Neural cell (in vitro differentiated cells): ENCODE results near the gene DNASE1L2. TPM values are rescaled to one million over a fixed set of nuclear protein-coding genes. Genes with fewer than 3 reads are reported as not detected.

Experiments used
- H2AFZ ChIP-seq: fragments of 200-600, 300-800 bp; sonication (generic), shearing (Covaris generic); 2 replicates; pipeline ENCODE4 v1.6.0; 2014; ENCODE audit warnings: low read depth, mild to moderate bottlenecking, antibody characterized with exemption, low read length, moderate library complexity
- H3F3A ChIP-seq: fragments of 200-600 bp; shearing (Covaris generic); 2 replicates; pipeline ENCODE4 v1.6.1; 2016; ENCODE audit warnings: mild to moderate bottlenecking, moderate library complexity, mixed read lengths, antibody characterized with exemption, low read length; ENCODE audit not compliant: insufficient read depth, poor library complexity, severe bottlenecking
- H3K27ac ChIP-seq: fragments of 200-600, 300-800 bp; sonication (generic), shearing (Covaris generic); 2 replicates; pipeline ENCODE4 v1.5.1; 2014; ENCODE audit warnings: mild to moderate bottlenecking, low read length, moderate library complexity
- H3K27me3 ChIP-seq: fragments of 300-800, 200-600 bp; sonication (generic), shearing (Covaris generic); 2 replicates; pipeline ENCODE4 v1.6.0; 2014; ENCODE audit warnings: mild to moderate bottlenecking, low read depth, low read length, moderate library complexity; ENCODE audit not compliant: insufficient read depth
- H3K36me3 ChIP-seq: fragments of 300-800, 200-600 bp; sonication (generic), shearing (Covaris generic); 2 replicates; pipeline ENCODE4 v1.5.1; 2014; ENCODE audit warnings: mild to moderate bottlenecking, antibody characterized with exemption, low read length, moderate library complexity; ENCODE audit not compliant: insufficient read depth
- H3K4me2 ChIP-seq: fragments of 300-800, 200-600 bp; sonication (generic), shearing (Covaris generic); 2 replicates; pipeline ENCODE4 v1.6.0; 2014; ENCODE audit warnings: mild to moderate bottlenecking, low read length
- H3K4me3 ChIP-seq: fragments of 300-800, 200-600 bp; sonication (generic), shearing (Covaris generic); 2 replicates; pipeline ENCODE4 v1.5.1; 2014; ENCODE audit warnings: mild to moderate bottlenecking, low read length, moderate library complexity
- H3K79me2 ChIP-seq: fragments of 200-600 bp; shearing (Covaris generic); replicated peaks from 2 replicates; pipeline ENCODE4 v1.6.0; 2014; ENCODE audit warnings: mild to moderate bottlenecking, low read length, moderate library complexity; ENCODE audit not compliant: insufficient read depth
- H3K9ac ChIP-seq: fragments of 300-800, 200-600 bp; sonication (generic), shearing (Covaris generic); 2 replicates; pipeline ENCODE4 v1.6.1; 2016; ENCODE audit warnings: mild to moderate bottlenecking, low read length, mixed read lengths
- H3K9me2 ChIP-seq: fragments of 200-600 bp; shearing (Covaris generic); 2 replicates; pipeline ENCODE4 v1.6.1; 2016; ENCODE audit warnings: mild to moderate bottlenecking, low read length, mixed read lengths; ENCODE audit not compliant: insufficient read depth
- H3K9me3 ChIP-seq: fragments of 200-600, 300-800 bp; sonication (generic), shearing (Covaris generic); 2 replicates; pipeline ENCODE4 v1.6.1; 2016; ENCODE audit warnings: mild to moderate bottlenecking, mixed run types, low read length, moderate library complexity, mixed read lengths
- H4K20me1 ChIP-seq: fragments of 200-600 bp; shearing (Covaris generic); 2 replicates; pipeline ENCODE4 v1.6.1; 2016; ENCODE audit warnings: mild to moderate bottlenecking, mixed run types; ENCODE audit not compliant: insufficient read depth
- EP300 ChIP-seq: fragments of 450-650 bp; conservative IDR thresholded peaks from 2 replicates; pipeline ENCODE4 v1.6.1; 2014; ENCODE audit warnings: antibody characterized with exemption, mild to moderate bottlenecking, moderate library complexity; ENCODE audit not compliant: poor library complexity, severe bottlenecking
- EZH2 ChIP-seq: fragments of 200-600, 300-800 bp; shearing (Covaris generic), sonication (generic); IDR thresholded peaks from 2 replicates; pipeline ENCODE4 v1.6.1; 2014; ENCODE audit warnings: antibody characterized with exemption, low read length, borderline replicate concordance, mild to moderate bottlenecking; ENCODE audit not compliant: insufficient read depth, poor library complexity, severe bottlenecking
- MXI1 ChIP-seq: fragments of 450-650 bp; conservative IDR thresholded peaks from 2 replicates; pipeline ENCODE4 v1.6.1; 2014; ENCODE audit warnings: antibody characterized with exemption, mild to moderate bottlenecking; ENCODE audit not compliant: poor library complexity, severe bottlenecking
- POLR2AphosphoS5 ChIP-seq: IDR thresholded peaks from 2 replicates; pipeline ENCODE4 v1.6.1; 2012
- RAD21 ChIP-seq: fragments of 450-650 bp; conservative IDR thresholded peaks from 2 replicates; pipeline ENCODE4 v1.6.1; 2014; ENCODE audit warnings: antibody characterized with exemption, mild to moderate bottlenecking, moderate library complexity
- SMC3 ChIP-seq: fragments of 450-650 bp; conservative IDR thresholded peaks from 2 replicates; pipeline ENCODE4 v1.6.1; 2014; ENCODE audit warnings: antibody characterized with exemption, mild to moderate bottlenecking, moderate library complexity; ENCODE audit not compliant: poor library complexity
- TAF1 ChIP-seq: IDR thresholded peaks from 2 replicates; pipeline ENCODE4 v1.6.1; 2012; ENCODE audit warnings: low read depth
- polyA plus RNA-seq: library from polyadenylated mRNA; depleted of rRNA; stranded (reverse); fragments of >200 nt; gene quantifications from 2 replicates; pipeline ENCODE4 v1.2.3, GENCODE V29; 2014
- TF ChIP-seq, protein P1 (sequence below): fragments of 450-650 bp; IDR thresholded peaks from 2 replicates; pipeline ENCODE4 v1.5.1; 2014; ENCODE audit warnings: antibody characterized with exemption, mild to moderate bottlenecking, moderate library complexity; ENCODE audit not compliant: poor library complexity, severe bottlenecking
- TF ChIP-seq, protein P2 (sequence below): IDR thresholded peaks from 2 replicates; pipeline ENCODE4 v1.6.1; 2012; ENCODE audit warnings: borderline replicate concordance

The DNASE1L2 gene
- polyA plus RNA-seq, 1 donor from 2014 or later, result 10.2 TPM

DNA sequence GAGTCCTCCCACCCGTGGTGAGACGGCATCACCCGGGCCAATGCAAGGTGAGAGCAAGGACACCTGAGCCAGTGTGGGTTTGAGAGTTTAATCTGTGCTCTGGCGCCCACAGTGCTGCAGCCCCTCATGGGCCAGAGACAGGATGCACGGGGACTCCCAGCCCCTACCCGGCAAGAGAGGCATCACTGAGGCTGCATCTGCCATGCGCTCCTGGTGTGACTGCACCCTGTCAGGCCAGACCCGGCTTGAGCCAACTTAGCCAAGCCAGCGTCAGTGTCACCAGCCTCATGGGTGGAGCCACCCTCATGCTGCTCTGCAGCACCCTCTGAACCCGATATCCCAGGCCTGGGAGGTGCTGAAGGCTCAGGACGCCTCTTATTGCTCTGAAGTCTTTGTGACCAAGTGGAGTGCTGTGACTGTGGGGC lies 24.3 kb upstream of the DNASE1L2 start:
- Histone ChIP-seq H3K27ac (no peak overlapping the region), H3K4me2 (no peak overlapping the region), H3K27me3 (no peaks in the 10 kb centered on the region), H2AFZ (no peak overlapping the region), H3K9ac (no peak overlapping the region), H4K20me1 (no peaks in the 10 kb centered on the region), H3K79me2 (peaks cover 6% of the 10 kb centered on the region), H3K9me2 (no peaks in the 10 kb centered on the region), H3K4me3 (no peak overlapping the region), H3K36me3 (peaks cover 6% of the 10 kb centered on the region), H3K9me3 (no peaks in the 10 kb centered on the region), H3F3A (no peaks in the 10 kb centered on the region)
- no peak for TF ChIP-seq EZH2
- TF ChIP-seq SMC3, result no peak
- no peak for TF ChIP-seq RAD21
- no peak for TF ChIP-seq TAF1
- no peak for TF ChIP-seq EP300
- TF ChIP-seq, protein P1, sequence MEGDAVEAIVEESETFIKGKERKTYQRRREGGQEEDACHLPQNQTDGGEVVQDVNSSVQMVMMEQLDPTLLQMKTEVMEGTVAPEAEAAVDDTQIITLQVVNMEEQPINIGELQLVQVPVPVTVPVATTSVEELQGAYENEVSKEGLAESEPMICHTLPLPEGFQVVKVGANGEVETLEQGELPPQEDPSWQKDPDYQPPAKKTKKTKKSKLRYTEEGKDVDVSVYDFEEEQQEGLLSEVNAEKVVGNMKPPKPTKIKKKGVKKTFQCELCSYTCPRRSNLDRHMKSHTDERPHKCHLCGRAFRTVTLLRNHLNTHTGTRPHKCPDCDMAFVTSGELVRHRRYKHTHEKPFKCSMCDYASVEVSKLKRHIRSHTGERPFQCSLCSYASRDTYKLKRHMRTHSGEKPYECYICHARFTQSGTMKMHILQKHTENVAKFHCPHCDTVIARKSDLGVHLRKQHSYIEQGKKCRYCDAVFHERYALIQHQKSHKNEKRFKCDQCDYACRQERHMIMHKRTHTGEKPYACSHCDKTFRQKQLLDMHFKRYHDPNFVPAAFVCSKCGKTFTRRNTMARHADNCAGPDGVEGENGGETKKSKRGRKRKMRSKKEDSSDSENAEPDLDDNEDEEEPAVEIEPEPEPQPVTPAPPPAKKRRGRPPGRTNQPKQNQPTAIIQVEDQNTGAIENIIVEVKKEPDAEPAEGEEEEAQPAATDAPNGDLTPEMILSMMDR, result no peak
- no peak for TF ChIP-seq POLR2AphosphoS5
- TF ChIP-seq MXI1, result no peak
- TF ChIP-seq, protein P2, sequence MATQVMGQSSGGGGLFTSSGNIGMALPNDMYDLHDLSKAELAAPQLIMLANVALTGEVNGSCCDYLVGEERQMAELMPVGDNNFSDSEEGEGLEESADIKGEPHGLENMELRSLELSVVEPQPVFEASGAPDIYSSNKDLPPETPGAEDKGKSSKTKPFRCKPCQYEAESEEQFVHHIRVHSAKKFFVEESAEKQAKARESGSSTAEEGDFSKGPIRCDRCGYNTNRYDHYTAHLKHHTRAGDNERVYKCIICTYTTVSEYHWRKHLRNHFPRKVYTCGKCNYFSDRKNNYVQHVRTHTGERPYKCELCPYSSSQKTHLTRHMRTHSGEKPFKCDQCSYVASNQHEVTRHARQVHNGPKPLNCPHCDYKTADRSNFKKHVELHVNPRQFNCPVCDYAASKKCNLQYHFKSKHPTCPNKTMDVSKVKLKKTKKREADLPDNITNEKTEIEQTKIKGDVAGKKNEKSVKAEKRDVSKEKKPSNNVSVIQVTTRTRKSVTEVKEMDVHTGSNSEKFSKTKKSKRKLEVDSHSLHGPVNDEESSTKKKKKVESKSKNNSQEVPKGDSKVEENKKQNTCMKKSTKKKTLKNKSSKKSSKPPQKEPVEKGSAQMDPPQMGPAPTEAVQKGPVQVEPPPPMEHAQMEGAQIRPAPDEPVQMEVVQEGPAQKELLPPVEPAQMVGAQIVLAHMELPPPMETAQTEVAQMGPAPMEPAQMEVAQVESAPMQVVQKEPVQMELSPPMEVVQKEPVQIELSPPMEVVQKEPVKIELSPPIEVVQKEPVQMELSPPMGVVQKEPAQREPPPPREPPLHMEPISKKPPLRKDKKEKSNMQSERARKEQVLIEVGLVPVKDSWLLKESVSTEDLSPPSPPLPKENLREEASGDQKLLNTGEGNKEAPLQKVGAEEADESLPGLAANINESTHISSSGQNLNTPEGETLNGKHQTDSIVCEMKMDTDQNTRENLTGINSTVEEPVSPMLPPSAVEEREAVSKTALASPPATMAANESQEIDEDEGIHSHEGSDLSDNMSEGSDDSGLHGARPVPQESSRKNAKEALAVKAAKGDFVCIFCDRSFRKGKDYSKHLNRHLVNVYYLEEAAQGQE, result no peak

DNA sequence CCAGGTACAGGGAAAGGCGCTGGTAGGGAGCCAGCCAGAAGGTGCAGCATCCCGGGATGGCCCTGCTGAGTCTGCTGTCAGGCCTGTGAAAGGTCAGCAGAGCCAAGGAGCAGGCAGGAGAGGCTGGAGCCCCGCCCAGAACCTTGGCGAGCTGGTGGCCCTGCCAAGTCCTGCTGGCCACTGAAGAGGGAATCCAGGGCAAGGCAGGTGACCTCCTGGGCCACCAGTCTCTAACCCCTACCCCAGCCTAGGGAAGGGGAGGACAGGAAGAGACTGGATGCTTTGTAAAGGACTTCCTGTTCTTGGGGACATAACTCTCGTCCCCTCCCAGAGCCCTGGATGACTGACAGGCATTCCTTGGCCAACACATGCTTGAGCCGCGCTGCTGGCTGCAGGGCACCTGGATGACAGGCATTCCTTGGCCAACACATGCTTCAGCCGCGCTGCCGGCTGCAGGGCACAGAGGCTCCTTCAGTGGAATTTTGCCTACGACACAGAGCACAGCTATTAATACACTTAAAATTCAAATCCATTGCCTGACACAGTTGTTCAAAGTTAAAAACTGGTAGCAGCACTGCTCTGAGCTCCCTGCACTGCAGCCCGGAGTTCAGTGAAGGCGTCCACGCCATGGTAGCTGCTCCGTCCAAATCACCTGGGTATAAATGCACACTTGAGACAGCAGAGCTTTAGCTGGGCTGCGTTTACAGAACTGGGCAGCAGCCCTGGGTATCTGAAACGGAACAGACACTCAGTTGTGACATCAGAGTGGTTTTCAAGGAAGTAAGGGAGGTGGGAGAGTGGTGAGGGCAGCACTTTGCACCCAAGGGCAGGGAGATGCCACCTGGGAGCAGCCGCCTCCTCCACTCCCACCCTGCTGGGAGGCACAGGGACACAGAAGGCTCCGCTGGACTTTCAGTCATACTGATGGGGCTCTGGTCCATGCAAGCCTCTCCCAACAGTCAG lies 23.6 kb upstream of the DNASE1L2 start:
- H3K4me3 ChIP-seq, result peak overlapping the region; percentile 86
- H2AFZ ChIP-seq, result no peak overlapping the region
- H3K9me2 ChIP-seq, result no peaks in the 10 kb centered on the region
- H3K9me3 ChIP-seq, result no peaks in the 10 kb centered on the region
- no peaks in the 10 kb centered on the region for H3F3A ChIP-seq
- peak overlapping the region; percentile 65 for H3K9ac ChIP-seq
- H3K27me3 ChIP-seq, result no peaks in the 10 kb centered on the region
- H3K36me3 ChIP-seq, result peaks cover 6% of the 10 kb centered on the region
- peak overlapping the region; percentile 91 for H3K4me2 ChIP-seq
- H3K27ac ChIP-seq, result no peak overlapping the region
- TF ChIP-seq RAD21 (no peak), MXI1 (no peak), POLR2AphosphoS5 (no peak), TAF1 (no peak), EZH2 (no peak), SMC3 (no peak), EP300 (no peak)
- TF ChIP-seq, protein P2, result no peak
- TF ChIP-seq, protein P1, result no peak
- H4K20me1 ChIP-seq, result no peaks in the 10 kb centered on the region
- H3K79me2 ChIP-seq, result peaks cover 6% of the 10 kb centered on the region
